Keratinocyte (primary cell): ENCODE measurements around the gene SLC39A11. TPM values are rescaled to one million over a fixed set of nuclear protein-coding genes. Genes with fewer than 3 reads are reported as not detected.

Experiments
- DNase-seq: peaks from one replicate; pipeline ENCODE4 v3.0.0-alpha.2; 2011; ENCODE audit warnings: low read depth, missing footprints, low spot score
- FAIRE-seq: peaks from 2 replicates; lab custom pipeline; 2011; peaks lifted over from hg19 to GRCh38; lab: Jason Lieb, UNC
- H2AFZ ChIP-seq: 2 replicates; pipeline ENCODE4 v1.6.0; 2012; ENCODE audit warnings: low read length, control low read depth, inconsistent platforms; ENCODE audit not compliant: control insufficient read depth
- H3K27ac ChIP-seq: 2 replicates; pipeline ENCODE4 v1.5.1; 2011; ENCODE audit warnings: low read length; ENCODE audit not compliant: control insufficient read depth, insufficient read depth
- H3K27me3 ChIP-seq: 3 replicates; pipeline ENCODE4 v1.6.0; 2011; ENCODE audit warnings: low read length; ENCODE audit not compliant: control insufficient read depth, insufficient read depth; ENCODE audit errors: extremely low read depth
- H3K36me3 ChIP-seq, 2 experiments: 2 replicates in 1 of 2; 3 replicates in 1 of 2; pipeline ENCODE4 v1.5.1; 2011; ENCODE audit warnings: low read length in 2 of 2, mild to moderate bottlenecking in 1 of 2; ENCODE audit not compliant: control insufficient read depth in 2 of 2, insufficient read depth in 2 of 2; ENCODE audit errors: extremely low read depth in 1 of 2
- H3K4me1 ChIP-seq: 3 replicates; pipeline ENCODE4 v1.5.1; 2011; ENCODE audit warnings: low read length; ENCODE audit not compliant: control insufficient read depth, insufficient read depth; ENCODE audit errors: extremely low read depth
- H3K4me2 ChIP-seq: 3 replicates; pipeline ENCODE4 v1.6.0; 2011; ENCODE audit warnings: low read depth, low read length; ENCODE audit not compliant: control insufficient read depth, insufficient read depth; ENCODE audit errors: extremely low read depth
- H3K4me3 ChIP-seq, 3 experiments: fragments of 200-600 bp in 1 of 3; sonication (generic) in 1 of 3; 2 replicates in 2 of 3; 3 replicates in 1 of 3; pipeline ENCODE4 v1.5.1; 2011 to 2016; ENCODE audit warnings: low read length in 3 of 3, mild to moderate bottlenecking in 3 of 3, control low read depth in 2 of 3, inconsistent platforms in 1 of 3, low read depth in 1 of 3, mixed read lengths in 1 of 3, mixed run types in 1 of 3, moderate library complexity in 1 of 3; ENCODE audit not compliant: control insufficient read depth in 2 of 3, insufficient read depth in 2 of 3; ENCODE audit errors: extremely low read depth in 1 of 3
- H3K79me2 ChIP-seq: 2 replicates; pipeline ENCODE4 v1.6.0; 2012; ENCODE audit warnings: low read length; ENCODE audit not compliant: control insufficient read depth, insufficient read depth
- H3K9ac ChIP-seq: 3 replicates; pipeline ENCODE4 v1.6.0; 2011; ENCODE audit warnings: low read length; ENCODE audit not compliant: control insufficient read depth, insufficient read depth; ENCODE audit errors: extremely low read depth
- H3K9me1 ChIP-seq: 3 replicates; pipeline ENCODE4 v1.6.0; 2011; ENCODE audit warnings: low read length; ENCODE audit not compliant: control insufficient read depth, insufficient read depth; ENCODE audit errors: extremely low read depth
- H3K9me3 ChIP-seq: 2 replicates; pipeline ENCODE4 v1.5.1; 2012; ENCODE audit warnings: low read depth, low read length; ENCODE audit not compliant: control insufficient read depth
- H4K20me1 ChIP-seq: 3 replicates; pipeline ENCODE4 v1.6.0; 2011; ENCODE audit warnings: low read length; ENCODE audit not compliant: control insufficient read depth, insufficient read depth; ENCODE audit errors: extremely low read depth
- CTCF ChIP-seq, 3 experiments: IDR thresholded peaks in 1 of 3; conservative IDR thresholded peaks in 1 of 3; optimal IDR thresholded peaks in 1 of 3; 2 replicates in 2 of 3; 3 replicates in 1 of 3; pipeline versions ENCODE3 to v1.5.1; 2011; ENCODE audit warnings: low read length in 3 of 3, mild to moderate bottlenecking in 3 of 3, moderate library complexity in 2 of 3, control low read depth in 1 of 3, inconsistent platforms in 1 of 3; ENCODE audit not compliant: insufficient read depth in 2 of 3; ENCODE audit errors: extremely low read depth in 1 of 3
- EZH2 ChIP-seq: IDR thresholded peaks from one replicate; pipeline ENCODE4 v1.6.1; 2012; ENCODE audit warnings: inconsistent platforms, mild to moderate bottlenecking, low read length, moderate library complexity
- dilution Hi-C: fragments of 300-500 bp; cut with MboI; formaldehyde crosslinking; loops from one replicate; pipeline ENCODE4 v1.7.0; 2020; ENCODE audit warnings: low sequenced_read_pairs; ENCODE audit not compliant: extremely low pct_ligation_motif_present
- polyA plus RNA-seq, 5 experiments: library from polyadenylated mRNA; depleted of rRNA in 3 of 5; stranded (reverse) in 3 of 5; stranded (forward) in 1 of 5; unstranded in 1 of 5; fragments of >200 nt; gene quantifications; 1 replicate in 1 of 5; 2 replicates in 3 of 5; 3 replicates in 1 of 5; pipeline versions ENCODE4 v1.2.1 to v1.2.3, GENCODE V29; 2011 to 2012; ENCODE audit warnings: missing spikeins in 2 of 5, low read depth in 1 of 5, low replicate concordance in 1 of 5

Gene SLC39A11
- polyA plus RNA-seq, 1 donor (not counting 4 experiments of a cell fraction or from before 2014, with no cell fraction given) = 11.5 TPM

GRCh38 chr17:72696721-72697120, 395.8 kb downstream of the SLC39A11 start:
- dilution Hi-C loops = no loop called here
- H2AFZ ChIP-seq = no peak overlapping the region
- no peaks in the 10 kb centered on the region for H3K9me3 ChIP-seq
- H3K4me2 ChIP-seq = no peak overlapping the region
- H3K27ac ChIP-seq = no peak overlapping the region
- no peak overlapping the region for H3K4me3 ChIP-seq
- FAIRE-seq (no peak), DNase-seq (no peak)
- no peak for TF ChIP-seq CTCF (optimal IDR thresholded peaks at IDR 0.05 in 1 of 3, IDR thresholded peaks at IDR 0.05 in 1 of 3, conservative IDR thresholded peaks at IDR 0.05 in 1 of 3; ENCODE audit: extremely low read depth in 1 of 3, insufficient read depth in 2 of 3, low read length in 3 of 3)
- no peak for TF ChIP-seq EZH2
- no peaks in the 10 kb centered on the region for H3K9me1 ChIP-seq
- no peaks in the 10 kb centered on the region for H4K20me1 ChIP-seq
- peaks cover under 1% of the 10 kb centered on the region for H3K4me1 ChIP-seq
- no peaks in the 10 kb centered on the region for H3K79me2 ChIP-seq
- no peaks in the 10 kb centered on the region for H3K27me3 ChIP-seq
- H3K9ac ChIP-seq = no peak overlapping the region
- no peaks in the 10 kb centered on the region for H3K36me3 ChIP-seq

GRCh38 chr17:72696156-72696555, 396.3 kb downstream of the SLC39A11 start:
- DNase-seq = no peak
- H3K4me3 ChIP-seq = no peak overlapping the region

More at GRCh38 chr17:72696156-72696555, 396.3 kb downstream of the SLC39A11 start:
- H3K9ac ChIP-seq = no peak overlapping the region
- no peak for TF ChIP-seq CTCF (optimal IDR thresholded peaks at IDR 0.05 in 1 of 3, IDR thresholded peaks at IDR 0.05 in 1 of 3, conservative IDR thresholded peaks at IDR 0.05 in 1 of 3; ENCODE audit: extremely low read depth in 1 of 3, insufficient read depth in 2 of 3, low read length in 3 of 3)
- TF ChIP-seq EZH2 = no peak
- H3K4me1 ChIP-seq = peaks cover 5% of the 10 kb centered on the region
- FAIRE-seq = no peak
- no peaks in the 10 kb centered on the region for H3K9me1 ChIP-seq
- no peaks in the 10 kb centered on the region for H3K27me3 ChIP-seq
- H4K20me1 ChIP-seq = no peaks in the 10 kb centered on the region
- H3K4me2 ChIP-seq = no peak overlapping the region
- H3K79me2 ChIP-seq = no peaks in the 10 kb centered on the region
- dilution Hi-C loops = no loop called here
- no peaks in the 10 kb centered on the region for H3K9me3 ChIP-seq
- no peak overlapping the region for H3K27ac ChIP-seq
- H3K36me3 ChIP-seq = no peaks in the 10 kb centered on the region
- no peak overlapping the region for H2AFZ ChIP-seq
